Endodermal cell (in vitro differentiated cells): ENCODE measurements around the gene PTOV1. TPM values are rescaled to one million over a fixed set of nuclear protein-coding genes. Genes with fewer than 3 reads are reported as not detected.

ENCODE experiments used
- DNase-seq: peaks from one replicate; pipeline ENCODE4 v3.0.0-alpha.2; 2017
- H3K27ac ChIP-seq: 2 replicates; pipeline ENCODE4 v1.5.1; 2013; ENCODE audit warnings: mild to moderate bottlenecking, low read depth, low read length, moderate library complexity
- H3K27me3 ChIP-seq: 2 replicates; pipeline ENCODE4 v1.6.1; 2013; ENCODE audit warnings: mild to moderate bottlenecking, low read length, moderate library complexity; ENCODE audit not compliant: insufficient read depth, control insufficient read depth, poor library complexity, severe bottlenecking
- H3K36me3 ChIP-seq: 2 replicates; pipeline ENCODE4 v1.7.0; 2013; ENCODE audit warnings: mild to moderate bottlenecking, low read length, moderate library complexity; ENCODE audit not compliant: control insufficient read depth, insufficient read depth
- H3K4me1 ChIP-seq: one replicate; pipeline ENCODE4 v1.7.0; 2013; ENCODE audit warnings: low read length; ENCODE audit not compliant: control insufficient read depth, insufficient read depth
- H3K4me3 ChIP-seq: 2 replicates; pipeline ENCODE4 v1.5.1; 2013; ENCODE audit warnings: mild to moderate bottlenecking, low read length, moderate library complexity
- H3K9ac ChIP-seq: 2 replicates; pipeline ENCODE4 v1.6.1; 2013; ENCODE audit warnings: mild to moderate bottlenecking, low read length, moderate library complexity; ENCODE audit not compliant: poor library complexity, severe bottlenecking; ENCODE audit errors: extremely low read depth
- H3K9me3 ChIP-seq: 2 replicates; pipeline ENCODE4 v1.6.1; 2013; ENCODE audit warnings: mild to moderate bottlenecking, low read length, moderate library complexity; ENCODE audit not compliant: control insufficient read depth
- H3K27ac Mint-ChIP-seq: 2 replicates; pipeline ENCODE4 v1.8.0; 2020; ENCODE audit warnings: mixed read lengths
- H3K27me3 Mint-ChIP-seq: 2 replicates; pipeline ENCODE4 v1.8.0; 2021; ENCODE audit warnings: mild to moderate bottlenecking, mixed read lengths; ENCODE audit not compliant: insufficient read depth
- H3K36me3 Mint-ChIP-seq: 2 replicates; pipeline ENCODE4 v1.8.0; 2020; ENCODE audit warnings: low read depth, mixed read lengths
- H3K4me1 Mint-ChIP-seq: 2 replicates; pipeline ENCODE4 v1.8.0; 2020; ENCODE audit warnings: mixed read lengths
- H3K4me3 Mint-ChIP-seq: 2 replicates; pipeline ENCODE4 v1.8.0; 2020; ENCODE audit warnings: mild to moderate bottlenecking, moderate library complexity, mixed read lengths
- H3K9me3 Mint-ChIP-seq: 2 replicates; pipeline ENCODE4 v1.8.0; 2020; ENCODE audit warnings: mild to moderate bottlenecking, mixed read lengths
- WGBS, 2 experiments: methylation state at CpG; one replicate each; pipeline versions ENCODE4 v1.1.5 to v1.1.7; 2013; ENCODE audit warnings: missing lambda C conversion rate in 2 of 2, mixed read lengths in 1 of 2; ENCODE audit not compliant: insufficient coverage in 1 of 2, insufficient read length in 1 of 2; 5-methylcytosine and 5-hydroxymethylcytosine counted together
- total RNA-seq, 2 donors: library from RNA; stranded (reverse); fragmentation: NEBNext Ultra II Directional in 1 of 2; extraction: Animal tissue kit (Norgen Biotek cat#: 25700) in 1 of 2; gene quantifications; 2 replicates in 1 of 2; 3 replicates in 1 of 2; pipeline ENCODE4 v1.2.1, GENCODE V29; 2021
- TF ChIP-seq, protein P1 (sequence below): fragments of 200-600 bp; sonication (generic); conservative IDR thresholded peaks from 2 replicates; pipeline ENCODE4 v1.5.0; 2021; ENCODE audit warnings: antibody characterized with exemption, mild to moderate bottlenecking

Gene PTOV1
- total RNA-seq, 2 donors from 2014 or later, result 279 to 287 TPM

DNA sequence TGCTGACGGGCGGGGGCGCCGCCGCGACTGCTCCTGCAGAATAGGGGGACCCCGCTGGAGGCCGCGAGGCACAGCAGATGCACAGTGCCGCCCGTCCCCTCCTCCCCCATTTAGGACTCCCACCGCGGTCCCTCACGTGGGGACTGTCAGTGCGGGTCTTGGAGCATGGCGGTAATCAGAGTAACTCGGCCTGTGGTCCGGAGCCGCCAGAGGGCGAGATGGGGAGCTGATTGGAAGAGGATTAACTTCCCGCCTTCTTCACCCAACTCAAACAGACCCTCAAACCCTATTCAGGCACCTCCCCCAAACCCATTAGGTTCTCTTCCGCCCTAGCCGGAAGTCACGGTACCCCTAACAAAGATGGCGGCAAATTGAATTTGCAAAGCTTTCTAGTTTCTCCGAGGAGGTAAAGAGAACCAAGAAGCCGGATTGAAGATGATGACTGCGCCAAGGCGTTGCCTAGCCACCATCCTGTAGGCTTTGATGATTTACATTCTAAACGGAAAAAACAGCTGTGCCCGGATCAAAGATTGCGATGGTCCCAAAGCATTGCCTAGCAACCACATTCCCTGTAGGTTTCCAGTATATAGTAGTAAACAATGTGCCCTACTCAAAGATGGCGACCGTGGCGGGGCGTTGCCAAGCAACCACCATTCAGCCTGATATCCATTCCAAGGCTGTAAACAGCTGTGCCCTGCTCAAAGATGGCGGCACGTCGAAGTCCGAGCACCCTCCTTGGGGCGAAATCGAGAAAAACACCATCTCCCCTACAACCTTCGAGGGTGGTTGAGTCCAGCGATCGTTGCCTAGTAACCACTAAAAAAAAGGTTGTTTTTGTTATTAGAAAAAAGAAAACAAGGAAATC is 37.7 kb upstream of the PTOV1 start, which contains the start of gene FUZ:
Gene FUZ, minus strand, starts transcription at position 296 of the 865 bp plus-strand sequence. Its CDS starts 186 bp downstream, at position 110.
- Histone ChIP-seq H3K9me3 (no peaks in the 10 kb centered on the region), H3K4me1 (no peaks in the 10 kb centered on the region), H3K27me3 (no peaks in the 10 kb centered on the region), H3K4me3 (peak within 1 kb of the TSS; percentile 89), H3K27ac (peak within 1 kb of the TSS; percentile 95), H3K36me3 (no peaks in the 10 kb centered on the region), H3K9ac (peak within 1 kb of the TSS; percentile 94)
- Mint-ChIP-seq H3K27ac (peak within 1 kb of the TSS; percentile 100), H3K9me3 (no peaks in the 10 kb centered on the region), H3K4me3 (peak within 1 kb of the TSS; percentile 84), H3K27me3 (peaks cover 1% of the 10 kb centered on the region), H3K4me1 (peaks cover 8% of the 10 kb centered on the region), H3K36me3 (peaks cover 3% of the 10 kb centered on the region)
- TF ChIP-seq, protein P1, sequence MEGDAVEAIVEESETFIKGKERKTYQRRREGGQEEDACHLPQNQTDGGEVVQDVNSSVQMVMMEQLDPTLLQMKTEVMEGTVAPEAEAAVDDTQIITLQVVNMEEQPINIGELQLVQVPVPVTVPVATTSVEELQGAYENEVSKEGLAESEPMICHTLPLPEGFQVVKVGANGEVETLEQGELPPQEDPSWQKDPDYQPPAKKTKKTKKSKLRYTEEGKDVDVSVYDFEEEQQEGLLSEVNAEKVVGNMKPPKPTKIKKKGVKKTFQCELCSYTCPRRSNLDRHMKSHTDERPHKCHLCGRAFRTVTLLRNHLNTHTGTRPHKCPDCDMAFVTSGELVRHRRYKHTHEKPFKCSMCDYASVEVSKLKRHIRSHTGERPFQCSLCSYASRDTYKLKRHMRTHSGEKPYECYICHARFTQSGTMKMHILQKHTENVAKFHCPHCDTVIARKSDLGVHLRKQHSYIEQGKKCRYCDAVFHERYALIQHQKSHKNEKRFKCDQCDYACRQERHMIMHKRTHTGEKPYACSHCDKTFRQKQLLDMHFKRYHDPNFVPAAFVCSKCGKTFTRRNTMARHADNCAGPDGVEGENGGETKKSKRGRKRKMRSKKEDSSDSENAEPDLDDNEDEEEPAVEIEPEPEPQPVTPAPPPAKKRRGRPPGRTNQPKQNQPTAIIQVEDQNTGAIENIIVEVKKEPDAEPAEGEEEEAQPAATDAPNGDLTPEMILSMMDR, result peak; percentile 64
- DNase-seq, result peak; percentile 99
- 0 to 1% methylated on average over 12 to 41 of the region's 45 CpGs for WGBS, 2 experiments

DNA sequence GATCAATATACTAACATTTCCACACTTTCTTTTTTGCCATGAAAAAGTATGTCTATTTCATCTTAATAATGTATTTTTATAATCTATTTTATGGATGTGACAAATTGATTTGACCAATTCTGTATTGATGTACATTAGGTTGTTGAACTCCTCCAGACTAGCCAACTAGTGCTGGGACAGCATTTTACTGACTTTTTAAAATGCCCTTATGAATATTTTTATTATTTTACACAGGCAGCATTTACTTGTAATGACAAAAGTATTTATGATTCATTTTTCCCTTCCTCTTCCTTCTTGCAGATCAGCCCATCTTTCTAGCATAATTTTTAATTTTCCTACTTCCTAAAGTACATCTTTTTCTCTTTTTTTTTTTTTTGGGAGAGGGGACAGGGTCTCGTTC is 36.9 kb upstream of the PTOV1 start:
- TF ChIP-seq, protein P1, result no peak
- WGBS, 2 experiments, result 67 to 77% methylated on average over 1 of the region's 1 CpG
- Histone ChIP-seq H3K27me3 (no peaks in the 10 kb centered on the region), H3K9me3 (no peaks in the 10 kb centered on the region), H3K9ac (peak overlapping the region; percentile 94), H3K27ac (no peak overlapping the region), H3K4me3 (no peak overlapping the region), H3K36me3 (no peaks in the 10 kb centered on the region), H3K4me1 (no peaks in the 10 kb centered on the region)
- peaks cover 10% of the 10 kb centered on the region for H3K4me1 Mint-ChIP-seq
- H3K36me3 Mint-ChIP-seq, result peaks cover 3% of the 10 kb centered on the region
- H3K9me3 Mint-ChIP-seq, result no peaks in the 10 kb centered on the region
- H3K27me3 Mint-ChIP-seq, result peaks cover 1% of the 10 kb centered on the region
- peak overlapping the region; percentile 9 for H3K4me3 Mint-ChIP-seq
- H3K27ac Mint-ChIP-seq, result peak overlapping the region; percentile 4
- DNase-seq, result no peak

DNA sequence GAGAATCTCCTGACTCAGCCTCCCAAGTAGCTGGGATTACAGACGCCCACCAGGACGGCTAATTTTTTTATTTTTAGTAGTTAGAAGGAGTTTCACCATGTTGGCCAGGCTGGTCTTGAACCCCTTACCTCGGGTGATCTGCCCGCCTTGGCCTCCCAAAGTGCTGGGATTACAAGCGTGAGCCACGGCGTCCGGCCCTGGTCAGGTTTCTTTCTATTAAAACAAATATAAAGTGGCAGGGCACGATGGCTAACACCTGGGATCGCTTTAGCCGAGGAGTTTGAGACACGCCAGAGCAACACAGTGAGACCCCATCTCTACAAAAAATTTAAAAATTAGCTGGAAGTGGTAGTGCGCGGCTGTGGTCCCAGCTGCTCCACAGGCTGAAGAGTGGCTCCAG is 34.4 kb upstream of the PTOV1 start:
- DNase-seq, result no peak
- Histone ChIP-seq H3K36me3 (peaks cover 12% of the 10 kb centered on the region), H3K9me3 (no peaks in the 10 kb centered on the region), H3K4me1 (no peaks in the 10 kb centered on the region), H3K4me3 (no peak overlapping the region), H3K9ac (no peak overlapping the region), H3K27me3 (no peaks in the 10 kb centered on the region), H3K27ac (no peak overlapping the region)
- 89 to 93% methylated on average over 12 to 14 of the region's 14 CpGs for WGBS, 2 experiments
- Mint-ChIP-seq H3K4me3 (no peak overlapping the region), H3K9me3 (no peaks in the 10 kb centered on the region), H3K4me1 (peaks cover 11% of the 10 kb centered on the region), H3K27ac (no peak overlapping the region), H3K27me3 (no peaks in the 10 kb centered on the region), H3K36me3 (peaks cover 16% of the 10 kb centered on the region)
- TF ChIP-seq, protein P1, result no peak
